Measurements from ENCODE around the gene ACOX2.

The ACOX2 gene

DNA sequence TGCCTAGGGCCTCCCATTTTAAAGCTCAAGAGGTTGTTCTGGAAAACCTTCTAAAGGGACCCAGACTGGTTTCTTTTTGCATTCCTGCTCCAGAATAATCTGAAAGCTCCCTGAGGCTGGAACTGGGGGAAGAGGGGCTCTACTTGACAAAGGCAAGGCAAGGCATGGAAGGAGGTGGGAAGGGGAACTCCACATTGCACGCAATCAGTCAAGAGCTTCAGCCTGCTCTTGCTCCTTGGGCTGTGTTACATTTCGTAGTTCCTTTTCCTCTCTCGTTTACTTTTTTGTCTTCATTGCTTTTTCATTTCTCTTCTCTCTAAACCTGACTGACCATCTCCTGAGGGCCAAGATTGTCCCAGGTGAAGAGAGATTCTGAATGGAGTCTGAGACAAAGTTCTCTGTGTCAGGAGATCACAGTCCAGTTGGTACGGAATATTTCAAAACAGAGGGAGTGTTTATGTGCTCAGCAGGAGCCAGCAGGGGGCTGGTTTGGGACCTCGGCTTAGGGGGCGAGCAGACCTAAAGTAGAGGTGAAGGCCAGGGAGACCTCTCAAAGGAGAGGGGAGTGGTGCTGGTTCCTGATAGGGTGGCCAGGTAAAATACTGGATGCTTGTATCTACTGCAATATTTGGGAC lies 51.1 kb downstream of the ACOX2 start:
- TF ChIP-seq CTCF (IDR thresholded peaks at IDR 0.05; ENCODE audit: control insufficient read depth, extremely low read depth, insufficient read depth) = no peak
- no peak overlapping the region for H3K4me3 ChIP-seq (ENCODE audit: low read depth, low read length)
- DNase-seq (ENCODE audit: low read depth) = no peak

GRCh38 chr3:58484722-58485069 lies 52.3 kb downstream of the ACOX2 start:
- DNase-seq (ENCODE audit: low read depth) = no peak
- no peak for TF ChIP-seq CTCF (IDR thresholded peaks at IDR 0.05; ENCODE audit: control insufficient read depth, extremely low read depth, insufficient read depth)
- no peak overlapping the region for H3K4me3 ChIP-seq (ENCODE audit: low read depth, low read length)

DNA sequence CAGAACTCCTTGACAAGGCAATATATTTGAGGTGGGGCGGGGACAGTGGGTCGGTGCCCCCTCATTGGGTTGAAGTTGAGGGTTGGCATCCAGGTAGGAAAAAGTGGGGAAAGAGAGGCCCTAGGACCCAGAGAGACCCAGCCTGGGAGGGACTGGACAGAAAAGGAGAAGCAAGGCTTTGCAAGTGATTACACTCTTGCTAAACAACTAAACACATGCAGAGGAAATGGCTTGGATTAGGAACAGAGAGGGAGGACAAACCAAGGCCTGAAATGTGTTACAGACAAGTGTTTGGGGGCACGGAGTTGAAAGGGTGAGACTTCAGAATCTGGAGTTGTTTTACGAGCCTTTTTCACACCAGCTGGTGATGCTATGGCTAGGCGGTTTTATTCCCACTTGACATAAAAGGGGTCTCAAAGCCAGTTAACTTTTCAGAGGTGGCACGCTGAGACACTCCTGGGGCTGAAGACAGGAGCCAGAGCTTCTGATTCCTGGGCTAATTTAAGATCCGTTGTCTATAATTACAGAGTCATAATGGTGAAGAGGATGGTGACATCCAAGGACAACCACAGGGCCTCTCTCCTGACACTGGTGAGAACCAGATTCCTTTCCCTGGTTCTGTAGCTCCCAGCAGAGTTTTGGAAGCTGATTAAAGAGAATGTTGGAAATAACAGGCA lies 52.8 kb downstream of the ACOX2 start:
- DNase-seq (ENCODE audit: low read depth) = no peak
- TF ChIP-seq CTCF (IDR thresholded peaks at IDR 0.05; ENCODE audit: control insufficient read depth, extremely low read depth, insufficient read depth) = no peak
- no peak overlapping the region for H3K4me3 ChIP-seq (ENCODE audit: low read depth, low read length)

DNA sequence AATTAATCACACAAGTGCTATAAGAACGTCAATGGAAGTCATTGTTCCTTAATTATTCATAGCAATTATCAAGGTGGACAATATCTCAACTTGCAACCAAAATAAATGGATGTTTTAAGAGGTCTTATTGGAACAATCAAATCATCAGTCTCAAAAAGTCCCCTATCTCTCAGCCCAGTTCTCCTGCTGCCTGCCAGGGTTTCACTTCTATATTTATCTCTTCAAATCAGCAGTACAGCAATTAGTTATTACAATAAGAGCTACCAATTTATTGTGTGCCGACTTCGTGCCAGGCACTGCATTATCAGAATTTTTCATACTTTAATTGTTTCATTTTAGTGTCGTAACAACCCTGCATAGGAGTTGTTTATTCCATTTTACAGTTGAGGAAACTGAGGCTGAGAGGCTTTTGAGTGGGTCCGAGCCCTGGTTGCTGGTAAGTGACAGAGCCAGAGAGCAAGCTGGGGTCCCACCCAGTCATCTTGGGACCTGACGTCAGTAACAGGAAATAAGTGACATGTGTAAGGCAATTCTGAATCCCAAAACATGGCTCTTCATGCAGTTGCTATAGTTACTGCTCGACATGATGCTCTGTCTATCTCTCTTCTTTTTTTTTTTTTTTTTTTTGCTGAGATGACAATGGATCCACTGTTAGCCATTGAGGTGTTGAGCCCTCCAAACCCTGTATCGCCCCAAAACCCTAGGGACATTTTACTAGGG lies 53.9 kb downstream of the ACOX2 start:
- DNase-seq (ENCODE audit: low read depth) = no peak
- TF ChIP-seq CTCF (IDR thresholded peaks at IDR 0.05; ENCODE audit: control insufficient read depth, extremely low read depth, insufficient read depth) = no peak
- no peak overlapping the region for H3K4me3 ChIP-seq (ENCODE audit: low read depth, low read length)

DNA sequence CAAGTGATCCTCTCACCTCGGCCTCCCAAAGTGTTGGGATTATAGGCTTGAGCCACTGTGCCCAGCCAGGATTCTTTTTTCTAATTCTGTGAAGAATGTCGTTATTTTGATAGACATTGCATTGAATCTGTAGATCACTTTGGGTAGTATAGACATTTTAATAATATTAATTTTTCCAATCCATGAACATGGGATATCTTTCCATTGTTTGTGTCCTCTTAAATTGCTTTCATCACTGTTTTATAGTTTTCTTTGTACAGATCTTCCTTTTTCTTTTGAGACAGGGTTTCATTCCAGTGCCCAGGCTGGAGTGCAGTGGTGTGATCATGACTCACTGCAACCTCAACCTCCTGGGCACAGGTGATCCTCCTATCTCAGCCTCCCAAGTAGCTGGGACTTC lies 56.7 kb downstream of the ACOX2 start:
- no peak for TF ChIP-seq CTCF (IDR thresholded peaks at IDR 0.05; ENCODE audit: control insufficient read depth, extremely low read depth, insufficient read depth)
- no peak overlapping the region for H3K4me3 ChIP-seq (ENCODE audit: low read depth, low read length)
- no peak for DNase-seq (ENCODE audit: low read depth)

DNA sequence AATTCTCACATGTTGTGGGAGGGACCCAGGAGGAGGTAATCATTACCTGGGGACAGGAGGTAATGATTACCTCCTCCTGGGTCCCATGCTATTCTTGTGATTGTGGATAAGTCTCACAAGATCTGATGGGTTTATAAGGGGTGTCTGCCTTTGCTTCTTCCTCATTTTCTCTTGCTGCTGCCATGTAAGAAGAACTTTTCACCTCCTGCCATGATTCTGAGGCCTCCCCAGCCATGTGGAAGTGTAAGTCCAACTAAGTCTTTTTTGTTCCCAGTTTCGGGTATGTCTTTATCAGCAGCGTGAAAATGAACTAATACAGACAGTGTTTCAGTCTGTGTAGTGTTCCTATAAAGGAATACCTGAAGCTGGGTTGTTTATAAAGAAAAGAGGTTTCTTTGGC lies 58.2 kb downstream of the ACOX2 start:
- TF ChIP-seq CTCF (IDR thresholded peaks at IDR 0.05; ENCODE audit: control insufficient read depth, extremely low read depth, insufficient read depth) = no peak
- H3K4me3 ChIP-seq (ENCODE audit: low read depth, low read length) = no peak overlapping the region
- no peak for DNase-seq (ENCODE audit: low read depth)

Data from LNCaP clone FGC (cell line).